ENCODE measurements around the gene SEC61A1.

Gene SEC61A1

GRCh38 chr3:128098234-128098633 lies 46.0 kb downstream of the SEC61A1 start:
- no peak for TF ChIP-seq TAF1 (IDR thresholded peaks at IDR 0.05; ENCODE audit: borderline replicate concordance, low read depth, low read length)
- TF ChIP-seq POLR2AphosphoS5 (IDR thresholded peaks at IDR 0.05; ENCODE audit: low read depth, low read length) = no peak
- TF ChIP-seq POLR2A (IDR thresholded peaks at IDR 0.05; ENCODE audit: low read depth, low read length) = no peak
- DNase-seq (ENCODE audit: insufficient read length) = no peak
- FAIRE-seq = no peak

GRCh38 chr3:128100161-128100560 lies 47.9 kb downstream of the SEC61A1 start:
- no peak for DNase-seq (ENCODE audit: insufficient read length)
- no peak for FAIRE-seq

GRCh38 chr3:128100638-128101037 lies 48.4 kb downstream of the SEC61A1 start:
- FAIRE-seq (no peak), DNase-seq (ENCODE audit: insufficient read length) (no peak)
- TF ChIP-seq POLR2AphosphoS5 (IDR thresholded peaks at IDR 0.05; ENCODE audit: low read depth, low read length) = no peak

More at GRCh38 chr3:128100161-128100560, 47.9 kb downstream of the SEC61A1 start:
- TF ChIP-seq POLR2AphosphoS5 (IDR thresholded peaks at IDR 0.05; ENCODE audit: low read depth, low read length) (no peak), POLR2A (IDR thresholded peaks at IDR 0.05; ENCODE audit: low read depth, low read length) (no peak), TAF1 (IDR thresholded peaks at IDR 0.05; ENCODE audit: borderline replicate concordance, low read depth, low read length) (no peak)

- FAIRE-seq (no peak), DNase-seq (ENCODE audit: insufficient read length) (no peak)
- TF ChIP-seq POLR2AphosphoS5 (IDR thresholded peaks at IDR 0.05; ENCODE audit: low read depth, low read length) = no peak
- no peak for TF ChIP-seq POLR2A (IDR thresholded peaks at IDR 0.05; ENCODE audit: low read depth, low read length)
- no peak for TF ChIP-seq TAF1 (IDR thresholded peaks at IDR 0.05; ENCODE audit: borderline replicate concordance, low read depth, low read length)
Observed at GRCh38 chr3:128103136-128103676, 51.0 kb downstream of the SEC61A1 start.

GRCh38 chr3:128107834-128108233 lies 55.6 kb downstream of the SEC61A1 start:
- no peak for FAIRE-seq
- no peak for TF ChIP-seq TAF1 (IDR thresholded peaks at IDR 0.05; ENCODE audit: borderline replicate concordance, low read depth, low read length)
- no peak for TF ChIP-seq POLR2AphosphoS5 (IDR thresholded peaks at IDR 0.05; ENCODE audit: low read depth, low read length)
- no peak for TF ChIP-seq POLR2A (IDR thresholded peaks at IDR 0.05; ENCODE audit: low read depth, low read length)

GRCh38 chr3:128111147-128111546 lies 58.9 kb downstream of the SEC61A1 start:
- DNase-seq (ENCODE audit: insufficient read length) (no peak), FAIRE-seq (no peak)
- TF ChIP-seq TAF1 (IDR thresholded peaks at IDR 0.05; ENCODE audit: borderline replicate concordance, low read depth, low read length) (no peak), POLR2AphosphoS5 (IDR thresholded peaks at IDR 0.05; ENCODE audit: low read depth, low read length) (no peak)

More at GRCh38 chr3:128107834-128108233, 55.6 kb downstream of the SEC61A1 start:
- DNase-seq (ENCODE audit: insufficient read length) = no peak

- FAIRE-seq (no peak), DNase-seq (ENCODE audit: insufficient read length) (no peak)
- no peak for TF ChIP-seq TAF1 (IDR thresholded peaks at IDR 0.05; ENCODE audit: borderline replicate concordance, low read depth, low read length)
- no peak for TF ChIP-seq POLR2A (IDR thresholded peaks at IDR 0.05; ENCODE audit: low read depth, low read length)
- TF ChIP-seq POLR2AphosphoS5 (IDR thresholded peaks at IDR 0.05; ENCODE audit: low read depth, low read length) = no peak
Observed at GRCh38 chr3:128112357-128112968, 60.2 kb downstream of the SEC61A1 start.

- TF ChIP-seq TAF1 (IDR thresholded peaks at IDR 0.05; ENCODE audit: borderline replicate concordance, low read depth, low read length) = 0 out of 2 replicates have a peak, but pooled peaks have one; percentile 40
- no peak; the same call in 1 of the 2 replicates for TF ChIP-seq POLR2A (IDR thresholded peaks at IDR 0.05; ENCODE audit: low read depth, low read length)
- FAIRE-seq = peak; percentile 89
- no peak for DNase-seq (ENCODE audit: insufficient read length)
Observed at GRCh38 chr3:128113817-128114794, 61.9 kb downstream of the SEC61A1 start.

Measured in GM12892 (cell line).